Caco-2 (cell line): ENCODE data around the gene HAUS6. TPM values are rescaled to one million over a fixed set of nuclear protein-coding genes. Genes with fewer than 3 reads are reported as not detected.

ENCODE experiments used
- BruUV-seq: library from RNA; stranded (reverse); fragments of 400-500 nt; replicated peaks from 2 replicates; lab custom pipeline; 2021; lab: Mats Ljungman, UMichigan
- CTCF ChIA-PET: fragments of 300-600 bp; sonication (Branson Sonifier 250); formaldehyde crosslinking; loops from one replicate; lab custom pipeline; 2022; ENCODE audit warnings: antibody characterized with exemption; lab: Charles Lee
- POLR2A ChIA-PET: fragments of 300-600 bp; sonication (Branson Sonifier 250); formaldehyde crosslinking; loops from one replicate; lab custom pipeline; 2022; ENCODE audit warnings: antibody characterized with exemption; lab: Charles Lee
- DNase-seq, 2 experiments: peaks; one replicate each; pipeline versions ENCODE4 v3.0.0 to v3.0.0-alpha.2; 2020 to 2022
- H3K27me3 ChIP-seq: replicated peaks from 2 replicates; pipeline ENCODE4 v1.6.0; 2011; ENCODE audit warnings: low read length; ENCODE audit not compliant: control insufficient read depth, insufficient read depth
- H3K36me3 ChIP-seq: 2 replicates; pipeline ENCODE4 v1.5.1; 2011; ENCODE audit warnings: low read length; ENCODE audit not compliant: control insufficient read depth, insufficient read depth
- H3K4me1 ChIP-seq: fragments of 250-450 bp; sonication (Bioruptor Pico); 2 replicates; pipeline ENCODE4 v1.5.1; 2020; ENCODE audit warnings: mild to moderate bottlenecking
- H3K4me3 ChIP-seq: 2 replicates; pipeline ENCODE4 v1.5.1; 2011; ENCODE audit warnings: low read depth, mild to moderate bottlenecking, control low read depth, low read length
- H3K9me3 ChIP-seq: fragments of 250-450 bp; sonication (Bioruptor Pico); 2 replicates; pipeline ENCODE4 v1.5.1; 2020; ENCODE audit warnings: mild to moderate bottlenecking, moderate library complexity
- H3K27ac Mint-ChIP-seq: one replicate; pipeline ENCODE4 v1.8.0; 2022; ENCODE audit warnings: mixed read lengths; ENCODE audit not compliant: unreplicated experiment
- H3K27me3 Mint-ChIP-seq: one replicate; pipeline ENCODE4 v1.8.0; 2022; ENCODE audit warnings: mixed read lengths; ENCODE audit not compliant: insufficient read depth, unreplicated experiment
- H3K36me3 Mint-ChIP-seq: one replicate; pipeline ENCODE4 v1.8.0; 2022; ENCODE audit warnings: mild to moderate bottlenecking, mixed read lengths; ENCODE audit not compliant: insufficient read depth, unreplicated experiment
- H3K4me1 Mint-ChIP-seq: one replicate; pipeline ENCODE4 v1.8.0; 2022; ENCODE audit warnings: low read depth, mixed read lengths; ENCODE audit not compliant: unreplicated experiment
- H3K4me3 Mint-ChIP-seq: one replicate; pipeline ENCODE4 v1.8.0; 2022; ENCODE audit warnings: mild to moderate bottlenecking, moderate library complexity, mixed read lengths; ENCODE audit not compliant: unreplicated experiment
- H3K9me3 Mint-ChIP-seq: one replicate; pipeline ENCODE4 v1.8.0; 2022; ENCODE audit warnings: mixed read lengths; ENCODE audit not compliant: unreplicated experiment
- CTCF ChIP-seq, 2 experiments: fragments of 200-600 bp in 1 of 2; IDR thresholded peaks; 1 replicate in 1 of 2; 2 replicates in 1 of 2; pipeline versions ENCODE4 v1.5.1 to v1.8.0; 2011 to 2022; ENCODE audit warnings: antibody characterized with exemption in 1 of 2, control low read depth in 1 of 2, inconsistent platforms in 1 of 2, low read depth in 1 of 2, low read length in 1 of 2, mild to moderate bottlenecking in 1 of 2, moderate library complexity in 1 of 2; ENCODE audit not compliant: insufficient read depth in 1 of 2, severe bottlenecking in 1 of 2, unreplicated experiment in 1 of 2
- intact Hi-C: fragments of 100-400 bp; cut with micrococcal nuclease; formaldehyde crosslinking; loops from one replicate; pipeline ENCODE4 v1.10.0; 2022; ENCODE audit not compliant: unreplicated experiment
- total RNA-seq: library from RNA; stranded (reverse); gene quantifications from 2 replicates; pipeline ENCODE4 v1.2.3, GENCODE V29; 2022

HAUS6 gene
- total RNA-seq, 1 experiment from 2014 or later: 15.2 TPM

- no peak for DNase-seq
- Mint-ChIP-seq H3K9me3 (no peaks in the 10 kb centered on the region), H3K27ac (no peak overlapping the region), H3K27me3 (no peaks in the 10 kb centered on the region), H3K36me3 (peaks cover 17% of the 10 kb centered on the region), H3K4me1 (peaks cover 8% of the 10 kb centered on the region), H3K4me3 (no peak overlapping the region)
- H3K4me1 ChIP-seq: peaks cover 15% of the 10 kb centered on the region
- BruUV-seq: no TSS peak
- no peaks in the 10 kb centered on the region for H3K27me3 ChIP-seq
- ChIA-PET POLR2A (no interaction called here), CTCF (no interaction called here)
- TF ChIP-seq CTCF (IDR thresholded peaks at IDR 0.05; ENCODE audit: insufficient read depth in 1 of 2, low read depth in 1 of 2, low read length in 1 of 2, severe bottlenecking in 1 of 2, unreplicated experiment in 1 of 2): no peak
- H3K9me3 ChIP-seq: no peaks in the 10 kb centered on the region
- intact Hi-C loops: no loop called here
- H3K36me3 ChIP-seq: peaks cover 4% of the 10 kb centered on the region; the same call in 1 of the 2 replicates
- H3K4me3 ChIP-seq: no peak overlapping the region
Observed at GRCh38 chr9:19130436-19130835, 27.7 kb upstream of the HAUS6 start.

DNA sequence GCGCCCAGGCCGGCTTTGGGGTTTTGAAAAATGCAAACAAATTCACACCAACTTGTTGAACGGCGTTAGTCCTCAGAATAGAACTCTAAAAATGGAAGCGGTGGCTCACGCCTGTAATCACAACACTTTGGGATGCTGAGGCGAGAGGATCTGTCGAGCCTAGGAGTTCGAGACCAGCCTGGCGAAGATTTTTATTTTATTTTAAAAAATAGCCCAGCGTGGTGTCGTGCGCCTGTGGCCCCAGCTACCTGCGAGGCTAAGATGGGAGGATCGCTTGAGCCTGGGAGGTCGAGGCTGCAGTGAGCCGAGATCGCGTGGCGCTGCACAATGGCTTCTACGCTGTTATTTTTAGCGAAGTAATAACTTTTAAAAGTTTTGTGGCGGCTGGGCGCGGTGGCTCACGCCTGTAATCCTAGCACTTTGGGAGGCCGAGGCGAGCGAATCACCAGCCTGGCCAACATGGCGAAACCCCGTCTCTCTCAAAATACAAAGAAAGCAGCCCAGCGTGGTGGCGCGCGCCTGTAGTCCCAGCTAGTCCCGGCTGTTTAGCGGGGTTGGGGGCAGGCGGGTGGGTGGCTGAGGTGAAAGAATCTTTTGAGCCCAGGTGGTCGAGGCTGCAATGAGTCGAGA lies 25.3 kb upstream of the HAUS6 start:
- no peaks in the 10 kb centered on the region for H3K9me3 ChIP-seq
- Mint-ChIP-seq H3K4me1 (peaks cover 8% of the 10 kb centered on the region), H3K4me3 (peak overlapping the region; percentile 79), H3K9me3 (no peaks in the 10 kb centered on the region), H3K27me3 (no peaks in the 10 kb centered on the region), H3K36me3 (peaks cover 38% of the 10 kb centered on the region), H3K27ac (peak overlapping the region; percentile 85)
- H3K4me1 ChIP-seq: peaks cover 15% of the 10 kb centered on the region
- peak overlapping the region; percentile 53 for H3K4me3 ChIP-seq
- no peaks in the 10 kb centered on the region for H3K27me3 ChIP-seq
- TSS peak; percentile 81 for BruUV-seq
- no peak for TF ChIP-seq CTCF (IDR thresholded peaks at IDR 0.05; ENCODE audit: insufficient read depth in 1 of 2, low read depth in 1 of 2, low read length in 1 of 2, severe bottlenecking in 1 of 2, unreplicated experiment in 1 of 2)
- POLR2A ChIA-PET: interaction anchor here (0.5 to 1.3 kb wide), 5 partner anchors 24 to 1694 kb away, joined by 3 to 6 read pairs (median 3); partner anchors contain the start of gene DENND4C
- peaks cover 4% of the 10 kb centered on the region for H3K36me3 ChIP-seq
- intact Hi-C loops: loop anchor here (1.0 to 2.0 kb wide), 4 partner anchors 24 to 79 kb away; partner anchors contain the start of gene RRAGA
- DNase-seq: peak; percentile 38
- CTCF ChIA-PET: interaction anchor here (0.9 kb wide), 1 partner anchor 46 kb away, joined by 3 read pairs; no protein-coding TSS in a partner anchor

DNA sequence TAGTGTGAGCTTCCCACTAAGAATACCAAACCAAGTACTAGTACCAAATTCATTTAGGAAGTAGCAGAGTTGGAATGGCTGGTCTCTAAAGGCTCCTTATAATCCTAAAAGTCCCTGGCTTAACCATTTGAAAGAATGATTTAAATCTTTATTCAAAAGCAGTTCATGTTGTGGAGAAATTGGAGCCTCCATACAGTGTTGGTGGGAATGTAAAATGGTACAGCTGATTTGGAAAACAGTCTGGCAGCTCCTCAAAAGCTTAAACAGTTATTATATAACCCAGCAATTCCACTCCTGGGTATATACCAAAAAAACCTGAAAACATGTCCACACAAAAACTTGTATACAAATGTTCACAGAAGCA lies 21.7 kb upstream of the HAUS6 start:
- BruUV-seq: no TSS peak

More for the DNA sequence above, 21.7 kb upstream of the HAUS6 start:
- no peaks in the 10 kb centered on the region for H3K27me3 Mint-ChIP-seq
- no peak for DNase-seq
- no peak for TF ChIP-seq CTCF (IDR thresholded peaks at IDR 0.05; ENCODE audit: insufficient read depth in 1 of 2, low read depth in 1 of 2, low read length in 1 of 2, severe bottlenecking in 1 of 2, unreplicated experiment in 1 of 2)
- H3K27me3 ChIP-seq: no peaks in the 10 kb centered on the region
- no peak overlapping the region for H3K4me3 Mint-ChIP-seq
- intact Hi-C loops: no loop called here
- peaks cover under 1% of the 10 kb centered on the region for H3K4me1 Mint-ChIP-seq
- ChIA-PET POLR2A (no interaction called here), CTCF (no interaction called here)
- H3K4me3 ChIP-seq: no peak overlapping the region
- no peak overlapping the region for H3K27ac Mint-ChIP-seq
- H3K4me1 ChIP-seq: peaks cover 9% of the 10 kb centered on the region
- H3K9me3 Mint-ChIP-seq: no peaks in the 10 kb centered on the region
- no peaks in the 10 kb centered on the region for H3K9me3 ChIP-seq
- H3K36me3 ChIP-seq: peaks cover 7% of the 10 kb centered on the region
- H3K36me3 Mint-ChIP-seq: peaks cover 73% of the 10 kb centered on the region
